ENCODE results near the gene DZANK1.

The DZANK1 gene

GRCh38 chr20:18412221-18412901 lies 54.5 kb downstream of the DZANK1 start:
- Histone ChIP-seq H3K27ac (ENCODE audit: poor library complexity, severe bottlenecking) (no peak overlapping the region), H3K27me3 (ENCODE audit: insufficient read depth, poor library complexity, severe bottlenecking) (no peaks in the 10 kb centered on the region), H3K4me1 (ENCODE audit: insufficient read depth, poor library complexity, severe bottlenecking) (no peaks in the 10 kb centered on the region), H3K9me3 (ENCODE audit: severe bottlenecking) (no peaks in the 10 kb centered on the region), H3K4me3 (ENCODE audit: severe bottlenecking) (no peak overlapping the region), H3K36me3 (ENCODE audit: low read depth) (no peaks in the 10 kb centered on the region)
- no peak for DNase-seq (ENCODE audit: low spot score)
- TF ChIP-seq CTCF (IDR thresholded peaks at IDR 0.05; ENCODE audit: poor library complexity, severe bottlenecking): no peak
- no peak for ATAC-seq (ENCODE audit: low read depth)

- no peak for TF ChIP-seq CTCF (IDR thresholded peaks at IDR 0.05; ENCODE audit: poor library complexity, severe bottlenecking)
- no peak overlapping the region for H3K4me3 ChIP-seq (ENCODE audit: severe bottlenecking)
- H3K27ac ChIP-seq (ENCODE audit: poor library complexity, severe bottlenecking): no peak overlapping the region
- no peaks in the 10 kb centered on the region for H3K36me3 ChIP-seq (ENCODE audit: low read depth)
- no peaks in the 10 kb centered on the region for H3K9me3 ChIP-seq (ENCODE audit: severe bottlenecking)
- H3K27me3 ChIP-seq (ENCODE audit: insufficient read depth, poor library complexity, severe bottlenecking): no peaks in the 10 kb centered on the region
- ATAC-seq (ENCODE audit: low read depth) (no peak), DNase-seq (ENCODE audit: low spot score) (no peak)
- H3K4me1 ChIP-seq (ENCODE audit: insufficient read depth, poor library complexity, severe bottlenecking): no peaks in the 10 kb centered on the region
These were observed 61.0 kb downstream of the DZANK1 start for GRCh38 chr20:18405826-18406225.

GRCh38 chr20:18404172-18404571 lies 62.7 kb downstream of the DZANK1 start:
- no peaks in the 10 kb centered on the region for H3K27me3 ChIP-seq (ENCODE audit: insufficient read depth, poor library complexity, severe bottlenecking)
- TF ChIP-seq CTCF (IDR thresholded peaks at IDR 0.05; ENCODE audit: poor library complexity, severe bottlenecking): no peak
- no peak for DNase-seq (ENCODE audit: low spot score)
- ATAC-seq (ENCODE audit: low read depth): no peak
- H3K9me3 ChIP-seq (ENCODE audit: severe bottlenecking): no peaks in the 10 kb centered on the region
- no peaks in the 10 kb centered on the region for H3K4me1 ChIP-seq (ENCODE audit: insufficient read depth, poor library complexity, severe bottlenecking)
- H3K4me3 ChIP-seq (ENCODE audit: severe bottlenecking): no peak overlapping the region
- H3K27ac ChIP-seq (ENCODE audit: poor library complexity, severe bottlenecking): no peak overlapping the region
- no peaks in the 10 kb centered on the region for H3K36me3 ChIP-seq (ENCODE audit: low read depth)

- no peaks in the 10 kb centered on the region for H3K4me1 ChIP-seq (ENCODE audit: insufficient read depth, poor library complexity, severe bottlenecking)
- no peaks in the 10 kb centered on the region for H3K9me3 ChIP-seq (ENCODE audit: severe bottlenecking)
- no peaks in the 10 kb centered on the region for H3K27me3 ChIP-seq (ENCODE audit: insufficient read depth, poor library complexity, severe bottlenecking)
- no peaks in the 10 kb centered on the region for H3K36me3 ChIP-seq (ENCODE audit: low read depth)
- no peak for ATAC-seq (ENCODE audit: low read depth)
- H3K4me3 ChIP-seq (ENCODE audit: severe bottlenecking): no peak overlapping the region
- H3K27ac ChIP-seq (ENCODE audit: poor library complexity, severe bottlenecking): no peak overlapping the region
- no peak for DNase-seq (ENCODE audit: low spot score)
- no peak for TF ChIP-seq CTCF (IDR thresholded peaks at IDR 0.05; ENCODE audit: poor library complexity, severe bottlenecking)
These were observed 63.6 kb downstream of the DZANK1 start for GRCh38 chr20:18403269-18403668.

- ATAC-seq (ENCODE audit: low read depth) (no peak), DNase-seq (ENCODE audit: low spot score) (no peak)
- no peaks in the 10 kb centered on the region for H3K9me3 ChIP-seq (ENCODE audit: severe bottlenecking)
- H3K4me3 ChIP-seq (ENCODE audit: severe bottlenecking): no peak overlapping the region
- TF ChIP-seq CTCF (IDR thresholded peaks at IDR 0.05; ENCODE audit: poor library complexity, severe bottlenecking): no peak
- H3K36me3 ChIP-seq (ENCODE audit: low read depth): no peaks in the 10 kb centered on the region
- H3K4me1 ChIP-seq (ENCODE audit: insufficient read depth, poor library complexity, severe bottlenecking): no peaks in the 10 kb centered on the region
- H3K27ac ChIP-seq (ENCODE audit: poor library complexity, severe bottlenecking): no peak overlapping the region
- H3K27me3 ChIP-seq (ENCODE audit: insufficient read depth, poor library complexity, severe bottlenecking): no peaks in the 10 kb centered on the region
These were observed 65.5 kb downstream of the DZANK1 start for GRCh38 chr20:18401305-18401704.
